K562 (cell line): ENCODE measurements around the gene MXRA7. TPM values are rescaled to one million over a fixed set of nuclear protein-coding genes. Genes with fewer than 3 reads are reported as not detected.

Source experiments
- ARID4B ChIP-seq: sonication (generic); formaldehyde crosslinking; IDR thresholded peaks from 2 replicates; pipeline ENCODE4 v1.8.0; 2022; ENCODE audit warnings: mild to moderate bottlenecking, missing genetic modification reagents
- ASH1L ChIP-seq: fragments of 450-650 bp; IDR thresholded peaks from 2 replicates; pipeline ENCODE4 v1.6.1; 2018; ENCODE audit warnings: borderline replicate concordance, mild to moderate bottlenecking, low read depth; ENCODE audit not compliant: partially characterized antibody
- BRF1 ChIP-seq: IDR thresholded peaks from 3 replicates; pipeline ENCODE4 v1.6.1; 2011; ENCODE audit warnings: borderline replicate concordance, mild to moderate bottlenecking; ENCODE audit not compliant: insufficient read length; ENCODE audit errors: extremely low read depth
- CREB1 ChIP-seq, 2 experiments: sonication (generic) in 1 of 2; formaldehyde crosslinking in 1 of 2; IDR thresholded peaks; 2 replicates each; pipeline versions ENCODE4 v1.6.1 to v1.8.0; 2012 to 2022; ENCODE audit warnings: inconsistent platforms in 1 of 2, mild to moderate bottlenecking in 1 of 2, missing genetic modification reagents in 1 of 2, moderate library complexity in 1 of 2
- EP300 ChIP-seq: IDR thresholded peaks from 2 replicates; pipeline ENCODE4 v1.6.1; 2012; ENCODE audit warnings: low read length, improper control_type of control experiment
- FOXJ2 ChIP-seq: fragments of 200-800 bp; sonication (Bioruptor generic); IDR thresholded peaks from 2 replicates; pipeline ENCODE4 v1.6.1; 2016; ENCODE audit warnings: missing genetic modification characterization, missing compliant biosample characterization
- HNRNPH1 ChIP-seq: fragments of 200-400 bp; formaldehyde crosslinking; optimal IDR thresholded peaks from 2 replicates; pipeline ENCODE3; 2017; ENCODE audit warnings: low read depth, mild to moderate bottlenecking, low read length, moderate library complexity
- KHSRP ChIP-seq: fragments of 450-650 bp; IDR thresholded peaks from 2 replicates; pipeline ENCODE4 v1.6.1; 2017
- MCM3 ChIP-seq: fragments of 450-650 bp; IDR thresholded peaks from 2 replicates; pipeline ENCODE4 v1.6.1; 2016
- MCM5 ChIP-seq: fragments of 450-650 bp; IDR thresholded peaks from 2 replicates; pipeline ENCODE4 v1.6.1; 2016; ENCODE audit warnings: low read depth
- NFE2L1 ChIP-seq: fragments of 450-650 bp; IDR thresholded peaks from 2 replicates; pipeline ENCODE4 v1.6.1; 2016; ENCODE audit warnings: missing genetic modification characterization, low read depth, mild to moderate bottlenecking, missing compliant biosample characterization, moderate library complexity, borderline replicate concordance
- NFRKB ChIP-seq: fragments of 450-650 bp; IDR thresholded peaks from 2 replicates; pipeline ENCODE4 v1.6.1; 2016; ENCODE audit warnings: low read depth
- RUNX1 ChIP-seq: sonication (generic); IDR thresholded peaks from 2 replicates; pipeline ENCODE4 v1.6.1; 2016; ENCODE audit warnings: antibody characterized with exemption, low read depth
- SIX5 ChIP-seq, 2 experiments: IDR thresholded peaks; 2 replicates each; pipeline ENCODE4 v1.6.1; 2011; ENCODE audit warnings: low read length in 2 of 2, borderline replicate concordance in 1 of 2, low read depth in 1 of 2, mild to moderate bottlenecking in 1 of 2, moderate library complexity in 1 of 2; ENCODE audit not compliant: insufficient read depth in 1 of 2
- SRF ChIP-seq, 2 experiments: fragments of 250-450, 450-650 bp in 1 of 2; sonication (Bioruptor Pico) in 1 of 2; sonication (generic) in 1 of 2; formaldehyde crosslinking; IDR thresholded peaks; 2 replicates each; pipeline versions ENCODE4 v1.5.0 to v1.5.1; 2020 to 2022; ENCODE audit warnings: mild to moderate bottlenecking in 1 of 2, missing genetic modification reagents in 1 of 2
- SRSF1 ChIP-seq: fragments of 200-400 bp; formaldehyde crosslinking; IDR thresholded peaks from 2 replicates; pipeline ENCODE4 v1.6.1; 2017; ENCODE audit warnings: mild to moderate bottlenecking, low read depth, low read length, moderate library complexity
- ZBTB12 ChIP-seq: fragments of 250-450 bp; sonication (Bioruptor Pico); IDR thresholded peaks from 2 replicates; pipeline ENCODE4 v1.4.0; 2020
- ZNF75A ChIP-seq: fragments of 450-650 bp; formaldehyde crosslinking; IDR thresholded peaks from 2 replicates; pipeline ENCODE4 v1.4.0; 2020; ENCODE audit warnings: mild to moderate bottlenecking
- polyA plus RNA-seq, 8 experiments: library from polyadenylated mRNA; depleted of rRNA in 4 of 8; stranded (reverse) in 5 of 8; unstranded in 3 of 8; fragments of >200 nt; fragmentation: Nextera tagmentation in 2 of 8; fragmentation: Illumina TruSeq in 1 of 8; extraction: Ambion mirVana in 2 of 8; extraction: Trizol in 1 of 8; gene quantifications; 2 replicates each; pipeline versions ENCODE4 v1.2.1 to v1.2.3, GENCODE V29; 2011 to 2014; ENCODE audit warnings: inconsistent platforms in 1 of 8, missing spikeins in 1 of 8
- total RNA-seq, 7 experiments: library from RNA; depleted of rRNA in 6 of 7; stranded (reverse); fragments of >200 nt in 6 of 7; fragmentation: Illumina TruSeq in 2 of 7; extraction: Trizol in 2 of 7; gene quantifications; 2 replicates each; pipeline versions ENCODE4 v1.2.1 to v1.2.3, GENCODE V29; 2011 to 2021; ENCODE audit warnings: low replicate concordance in 1 of 7
- TF ChIP-seq, protein P1 (sequence below): fragments of 450-650 bp; IDR thresholded peaks from 2 replicates; pipeline ENCODE4 v1.6.1; 2016; ENCODE audit warnings: mild to moderate bottlenecking

The MXRA7 gene
- total and polyA plus RNA-seq, 9 of the 15 experiments (the other 6 are each of a cell fraction or from before 2014, with no cell fraction given): 2.6 to 38.4 (median 14.3) TPM

DNA sequence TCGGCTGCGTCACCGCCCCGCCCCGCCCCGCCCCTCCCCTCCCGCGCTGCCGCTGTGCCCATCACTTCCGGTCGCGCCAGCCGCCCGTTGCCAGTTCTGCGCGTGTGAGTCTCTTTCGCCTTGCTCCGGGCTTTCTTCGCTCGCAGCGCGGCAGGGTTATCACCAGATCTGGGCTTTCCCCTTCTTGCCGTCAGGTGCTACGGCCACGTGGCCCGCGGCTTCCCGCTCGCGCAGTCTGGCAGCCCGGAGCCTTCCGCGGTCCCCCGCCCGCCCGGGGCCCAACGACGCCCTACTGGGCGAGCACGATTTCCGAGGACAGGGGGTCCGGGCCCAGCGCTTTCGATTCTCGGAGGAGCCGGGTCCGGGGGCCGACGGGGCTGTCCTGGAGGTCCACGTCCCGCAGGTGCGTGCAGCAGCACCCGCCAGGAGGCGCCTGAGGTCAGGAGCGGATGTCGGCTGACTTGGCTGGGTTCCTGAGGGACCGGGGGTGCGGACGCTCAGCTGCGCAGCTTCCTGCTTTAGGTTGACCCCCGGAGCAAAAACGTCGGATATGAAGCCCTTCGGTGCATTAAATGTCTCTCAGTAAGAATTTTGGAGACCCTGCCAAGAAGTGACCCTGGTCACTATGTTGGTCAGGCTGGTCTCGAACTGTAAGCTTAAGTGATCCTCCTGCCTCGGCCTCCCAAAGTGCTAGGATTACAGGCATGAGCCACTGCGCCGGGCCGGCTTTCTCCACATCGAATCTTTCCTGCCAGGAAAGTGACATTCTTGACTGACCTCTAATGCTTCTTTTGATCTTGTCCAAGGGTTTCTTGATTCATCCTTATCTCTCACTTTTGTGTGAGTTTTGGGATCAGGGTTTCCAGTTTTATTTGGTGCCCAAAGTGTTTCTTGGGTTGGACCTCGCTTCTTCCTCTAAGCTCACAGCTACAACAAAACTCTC is 16.3 kb upstream of the MXRA7 start, which contains the start of gene METTL23 (continued):
- TF ChIP-seq ASH1L (no peak), HNRNPH1 (no peak), CREB1 (IDR thresholded peaks at IDR 0.05) (no peak), CREB1 (CRISPR knock-in tag; IDR thresholded peaks at IDR 0.05) (no peak), SIX5 (IDR thresholded peaks at IDR 0.05; ENCODE audit: borderline replicate concordance in 1 of 2, insufficient read depth in 1 of 2, low read depth in 1 of 2, low read length in 2 of 2) (no peak), FOXJ2 (tag) (no peak), BRF1 (no peak), NFE2L1 (tag) (no peak), MCM3 (no peak), EP300 (no peak; the same call in 1 of the 2 replicates), KHSRP (no peak), ZNF75A (CRISPR knock-in tag) (no peak), MCM5 (no peak), RUNX1 (no peak), ARID4B (CRISPR knock-in tag) (peak; percentile 92), ZBTB12 (CRISPR knock-in tag) (no peak), NFRKB (0 out of 2 replicates have a peak, but pooled peaks have one; percentile 41), SRF (CRISPR knock-in tag; IDR thresholded peaks at IDR 0.05) (peak in 1 of 2 experiments; percentile 36; a peak in 1 of 4 replicates), SRSF1 (no peak)
- TF ChIP-seq, protein P1, sequence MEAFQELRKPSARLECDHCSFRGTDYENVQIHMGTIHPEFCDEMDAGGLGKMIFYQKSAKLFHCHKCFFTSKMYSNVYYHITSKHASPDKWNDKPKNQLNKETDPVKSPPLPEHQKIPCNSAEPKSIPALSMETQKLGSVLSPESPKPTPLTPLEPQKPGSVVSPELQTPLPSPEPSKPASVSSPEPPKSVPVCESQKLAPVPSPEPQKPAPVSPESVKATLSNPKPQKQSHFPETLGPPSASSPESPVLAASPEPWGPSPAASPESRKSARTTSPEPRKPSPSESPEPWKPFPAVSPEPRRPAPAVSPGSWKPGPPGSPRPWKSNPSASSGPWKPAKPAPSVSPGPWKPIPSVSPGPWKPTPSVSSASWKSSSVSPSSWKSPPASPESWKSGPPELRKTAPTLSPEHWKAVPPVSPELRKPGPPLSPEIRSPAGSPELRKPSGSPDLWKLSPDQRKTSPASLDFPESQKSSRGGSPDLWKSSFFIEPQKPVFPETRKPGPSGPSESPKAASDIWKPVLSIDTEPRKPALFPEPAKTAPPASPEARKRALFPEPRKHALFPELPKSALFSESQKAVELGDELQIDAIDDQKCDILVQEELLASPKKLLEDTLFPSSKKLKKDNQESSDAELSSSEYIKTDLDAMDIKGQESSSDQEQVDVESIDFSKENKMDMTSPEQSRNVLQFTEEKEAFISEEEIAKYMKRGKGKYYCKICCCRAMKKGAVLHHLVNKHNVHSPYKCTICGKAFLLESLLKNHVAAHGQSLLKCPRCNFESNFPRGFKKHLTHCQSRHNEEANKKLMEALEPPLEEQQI: no peak
